T follicular helper cell (primary cell): ENCODE results near the gene ERC1.
"Not testable (repeated sequence)": the region's sequence is repeated elsewhere in the genome, so short reads cannot be mapped to it uniquely, and the experiment has no call there.

Experiments used
- DNase-seq: peaks from one replicate; pipeline ENCODE4 v3.0.0-alpha.2; 2020; ENCODE audit warnings: low read depth

Gene ERC1

DNA sequence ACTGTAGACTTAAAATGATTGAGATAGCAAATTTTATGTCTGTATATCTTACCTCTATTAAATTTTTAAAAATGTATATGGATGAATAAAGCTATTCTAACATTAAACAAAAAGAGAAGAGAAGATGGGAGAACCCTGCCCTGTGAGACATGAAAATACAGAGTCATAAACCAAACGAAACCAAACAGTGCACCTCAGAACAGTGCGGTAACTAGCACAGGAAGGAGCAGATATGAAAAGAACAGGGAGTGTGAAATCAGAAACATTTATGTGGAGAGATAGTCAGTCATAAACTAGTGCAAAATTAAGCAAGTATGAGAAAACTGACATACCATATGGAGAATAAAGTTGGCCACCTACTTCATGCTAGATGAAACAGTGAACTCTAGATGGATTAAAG, 135.1 kb downstream of the ERC1 start:
- no peak for DNase-seq

GRCh38 chr12:1127021-1127420, 136.0 kb downstream of the ERC1 start:
- DNase-seq = no peak

- no peak for DNase-seq
These were observed 139.1 kb downstream of the ERC1 start for GRCh38 chr12:1130164-1130563.

DNA sequence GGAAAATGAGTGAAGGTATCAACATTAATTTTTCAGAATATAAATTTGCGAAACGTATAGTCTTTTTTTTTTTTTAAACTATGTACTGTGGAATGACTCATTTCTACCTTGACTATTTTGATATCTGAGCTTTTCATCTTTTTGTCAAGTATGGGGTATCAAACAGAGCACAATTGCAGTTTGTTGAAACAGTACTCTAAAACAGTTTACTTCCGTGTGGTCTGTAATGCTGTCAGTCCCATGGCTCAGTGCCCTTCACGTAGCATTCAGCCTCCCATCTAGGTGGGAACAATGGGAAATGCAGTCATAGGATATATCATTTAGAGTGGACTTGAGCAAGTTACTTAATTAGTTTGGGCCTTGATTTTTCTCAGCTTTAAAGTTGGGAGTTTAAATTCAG, 139.5 kb downstream of the ERC1 start:
- DNase-seq = no peak

GRCh38 chr12:1131811-1132224, 140.8 kb downstream of the ERC1 start:
- no peak for DNase-seq

DNA sequence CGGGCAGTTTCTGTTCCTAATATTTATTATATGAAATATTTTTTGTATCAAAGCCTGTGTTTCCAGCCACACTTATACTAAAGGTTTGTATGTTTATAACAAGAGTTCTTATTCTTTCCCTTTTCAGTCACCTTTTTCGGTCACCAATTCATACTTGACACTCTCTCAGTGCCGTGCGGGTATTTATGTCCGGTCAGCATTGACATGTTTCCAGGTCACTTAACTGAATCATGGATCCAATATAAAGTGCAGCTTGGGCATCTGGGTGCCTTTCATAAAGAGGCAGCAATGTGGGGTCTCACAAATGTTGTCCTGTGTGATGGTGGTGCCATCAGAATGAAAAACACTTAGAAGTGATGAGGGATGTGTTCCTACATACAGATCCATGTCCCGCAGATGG, 141.3 kb downstream of the ERC1 start:
- no peak for DNase-seq

DNA sequence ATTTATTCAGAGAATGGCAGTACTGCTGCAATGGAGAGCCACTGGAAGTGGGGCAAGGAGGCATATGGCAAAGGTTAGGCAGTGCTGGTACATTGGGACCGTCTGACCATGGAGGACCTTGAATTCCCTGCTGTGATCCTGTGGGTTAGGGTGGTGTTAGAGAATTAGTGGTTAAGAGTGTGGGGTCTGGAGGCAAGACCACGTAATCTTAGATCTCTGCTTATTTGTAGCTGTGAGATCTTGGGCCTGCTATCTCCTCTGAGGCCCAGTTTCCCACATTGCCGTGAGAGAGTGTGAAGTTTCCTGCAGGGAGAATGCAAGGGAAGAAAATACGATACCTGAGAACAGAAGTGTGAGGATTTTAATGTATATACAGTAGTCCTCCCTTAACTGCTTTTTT, 147.7 kb downstream of the ERC1 start:
- DNase-seq = no peak

- DNase-seq = not testable (repeated sequence)
These were observed 155.7 kb downstream of the ERC1 start for GRCh38 chr12:1146758-1147157.

- DNase-seq = no peak
These were observed 156.8 kb downstream of the ERC1 start for GRCh38 chr12:1147821-1148220.

DNA sequence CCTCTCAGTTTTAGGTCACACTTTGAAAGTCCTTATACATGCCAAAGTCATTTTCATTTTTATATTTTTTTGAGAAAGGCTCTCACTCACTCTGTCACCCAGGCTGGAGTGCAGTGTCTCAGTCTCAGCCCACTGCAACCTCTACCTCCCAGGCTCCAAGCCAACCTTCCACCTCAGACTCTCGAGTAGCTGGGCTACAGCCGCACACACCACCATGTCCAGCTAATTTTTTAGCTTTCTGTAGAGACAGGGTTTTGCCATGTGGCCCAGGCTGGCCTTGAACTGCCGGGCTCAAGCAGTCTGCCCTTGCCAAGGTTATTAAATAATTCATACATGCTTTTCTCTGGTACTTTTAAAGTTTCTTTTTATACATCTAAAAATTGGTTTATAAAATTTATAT, 166.0 kb downstream of the ERC1 start:
- no peak for DNase-seq

GRCh38 chr12:1161197-1161596, 170.2 kb downstream of the ERC1 start:
- DNase-seq = no peak

DNA sequence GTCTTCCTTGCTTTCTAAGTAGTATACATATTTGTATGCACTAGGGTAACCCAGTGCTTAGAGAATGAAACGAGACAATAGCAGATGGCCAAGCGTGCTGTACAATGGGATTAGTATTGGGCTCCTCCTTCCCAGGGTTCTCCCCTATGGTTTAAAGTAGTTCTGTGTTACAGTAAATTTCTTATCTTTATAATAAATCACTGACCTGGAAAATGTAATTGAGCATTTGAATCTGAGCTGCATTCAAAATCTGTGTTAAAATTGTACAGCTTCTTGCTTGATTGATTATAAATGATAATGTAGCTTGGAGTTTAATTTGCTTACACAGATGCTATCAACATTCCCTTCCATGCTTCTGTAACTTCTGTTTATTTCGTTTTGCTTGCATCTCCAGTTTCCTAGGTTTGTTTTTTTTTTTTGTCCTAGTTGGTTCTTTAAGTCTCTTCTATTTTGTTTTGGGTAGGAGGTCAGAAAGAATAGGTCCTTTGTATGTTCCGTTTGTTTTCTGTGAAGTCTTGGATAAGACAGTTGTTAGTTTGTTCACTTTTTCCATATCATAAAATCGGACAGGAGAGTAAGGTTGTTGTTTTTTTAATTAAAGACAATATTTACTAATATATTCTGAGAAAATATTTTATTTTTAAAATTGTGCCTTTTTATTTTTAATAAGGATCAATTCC, 171.2 kb downstream of the ERC1 start:
- DNase-seq = no peak

- DNase-seq = no peak
These were observed 176.8 kb downstream of the ERC1 start for GRCh38 chr12:1167784-1168183.

GRCh38 chr12:1170411-1170810, 179.4 kb downstream of the ERC1 start:
- no peak for DNase-seq

DNA sequence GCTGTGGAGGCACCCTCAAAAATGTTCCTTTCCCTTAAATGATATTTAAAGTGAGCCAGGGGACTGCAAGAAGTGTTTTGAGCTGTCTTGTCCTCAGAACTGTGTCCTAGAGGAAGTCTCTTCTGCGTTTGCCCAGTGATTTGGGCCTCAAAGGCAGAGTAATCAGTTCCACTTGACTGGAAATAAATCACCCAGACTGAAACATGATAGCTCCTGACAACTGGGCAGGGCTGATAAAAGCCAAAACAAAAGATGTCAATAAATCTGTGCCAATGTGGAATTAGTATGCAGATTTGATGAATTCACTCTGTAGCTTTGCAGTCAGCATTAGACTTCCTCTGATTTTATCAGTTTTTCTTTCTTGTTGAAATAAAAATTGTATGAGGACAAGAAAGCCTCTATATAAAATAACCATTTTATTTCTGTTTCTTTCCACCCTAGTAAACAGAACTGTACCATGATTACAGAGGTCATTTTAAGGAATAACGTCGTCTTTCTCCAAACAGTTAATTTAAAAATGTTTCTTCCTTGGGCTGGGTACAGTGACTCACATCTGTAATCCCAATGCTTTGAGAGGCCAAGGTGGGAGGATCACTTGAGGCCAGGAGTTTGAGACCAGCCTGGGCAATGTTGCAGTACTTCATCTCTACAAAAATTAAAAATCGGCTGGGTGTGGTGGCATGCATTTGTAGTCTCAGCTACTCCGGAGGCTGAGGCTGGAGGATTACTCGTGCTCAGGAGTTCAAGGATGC, 180.8 kb downstream of the ERC1 start:
- DNase-seq = no peak

GRCh38 chr12:1173781-1174617, 183.0 kb downstream of the ERC1 start:
- DNase-seq = no peak

DNA sequence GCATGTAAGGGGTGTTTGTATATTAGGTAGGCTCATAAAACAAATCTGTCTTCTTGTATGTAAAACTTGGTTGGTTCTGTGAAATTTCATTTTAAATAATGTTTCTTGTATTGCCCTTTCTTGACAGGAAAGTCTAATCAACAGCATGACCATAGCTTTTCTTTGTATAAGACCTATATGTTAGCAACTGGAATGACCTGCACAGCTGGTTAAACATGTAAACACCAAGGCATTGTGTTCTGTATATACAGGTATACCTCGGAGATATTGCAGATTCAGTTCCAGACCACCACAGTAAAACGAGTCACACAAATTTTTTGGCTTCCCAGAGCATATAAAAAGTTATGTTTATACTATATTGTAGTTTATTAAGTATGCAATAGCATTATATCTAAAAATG, 183.6 kb downstream of the ERC1 start:
- DNase-seq = no peak

DNA sequence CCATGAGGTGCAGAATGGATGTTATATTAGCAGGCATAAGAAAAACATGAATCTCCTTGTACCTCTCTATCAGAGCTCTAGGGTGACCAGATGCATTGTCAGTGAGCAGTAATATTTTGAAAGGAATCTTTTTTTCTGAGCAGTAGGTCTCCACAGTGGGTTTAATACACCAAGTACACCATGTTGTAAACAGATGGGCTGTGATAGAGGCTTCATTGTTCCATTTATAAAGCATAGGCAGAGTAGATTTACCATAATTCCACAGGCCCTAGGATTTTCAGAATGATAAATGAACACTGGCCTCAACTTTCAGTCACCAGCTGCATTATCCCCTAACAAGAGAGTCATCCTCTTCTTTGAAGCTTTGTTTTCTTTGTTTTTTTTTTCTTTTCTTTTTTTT, 185.2 kb downstream of the ERC1 start:
- no peak for DNase-seq

GRCh38 chr12:1179128-1179527, 188.1 kb downstream of the ERC1 start:
- DNase-seq = no peak

DNA sequence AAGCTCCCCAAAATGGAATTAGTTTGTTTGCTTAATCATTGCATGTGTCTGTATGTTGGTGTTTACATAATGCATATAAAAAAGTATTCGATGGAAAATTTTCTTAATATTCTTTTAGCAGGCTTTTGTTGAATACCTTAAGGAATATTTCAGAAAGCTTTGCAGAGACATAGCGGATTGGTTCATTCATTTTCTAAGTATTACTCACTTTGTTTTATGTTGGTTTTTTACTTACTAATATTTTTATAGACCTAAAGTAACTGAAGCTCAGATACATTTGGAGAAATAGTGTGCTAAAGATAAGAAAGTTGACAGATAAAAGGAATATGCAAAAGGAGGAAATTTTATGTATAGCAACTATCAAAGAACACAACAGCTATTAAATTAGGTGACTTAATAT, 191.0 kb downstream of the ERC1 start:
- no peak for DNase-seq

GRCh38 chr12:1184402-1184801, 193.4 kb downstream of the ERC1 start:
- DNase-seq = no peak

DNA sequence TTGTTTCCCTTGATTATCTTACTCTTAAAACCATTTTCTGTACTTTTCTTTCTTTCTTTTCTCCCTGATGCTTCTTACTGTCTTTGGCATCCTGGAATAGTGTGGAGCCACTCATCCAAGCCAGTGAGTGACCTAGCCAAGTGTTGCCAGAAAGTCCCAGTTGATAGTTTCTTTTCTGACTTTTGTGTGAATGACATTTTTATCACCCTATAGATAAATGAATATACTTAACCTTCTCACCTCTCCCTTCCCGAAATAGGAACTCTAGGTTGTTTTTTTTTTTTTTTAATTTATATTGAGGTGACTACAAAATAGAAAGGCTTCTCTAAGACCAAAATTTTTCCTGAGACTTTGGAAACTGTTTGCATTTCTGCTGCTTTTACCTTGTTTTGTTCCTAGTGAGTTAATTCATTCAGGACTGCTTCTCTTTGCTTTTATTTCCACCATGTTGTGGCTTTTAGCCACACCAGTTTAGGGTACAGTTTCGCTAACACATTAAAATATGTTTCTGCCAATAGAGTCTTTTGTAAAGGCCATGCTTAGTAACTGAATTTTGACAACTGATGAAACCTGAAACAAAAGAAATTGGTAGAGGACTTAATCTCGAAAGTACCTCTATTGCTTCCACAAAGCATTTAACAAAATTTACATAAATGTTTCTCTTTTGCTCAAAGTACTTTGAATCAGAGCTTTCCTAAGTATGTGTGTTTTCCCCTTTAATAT, 194.6 kb downstream of the ERC1 start:
- no peak for DNase-seq
